ENCODE measurements around the gene SOX10.

Gene SOX10

GRCh38 chr22:38012604-38013072, 28.3 kb upstream of the SOX10 start:
- Histone ChIP-seq H3K4me2 (ENCODE audit: insufficient read depth, low read length) (no peak overlapping the region), H3K4me1 (ENCODE audit: insufficient read depth, low read length) (no peaks in the 10 kb centered on the region), H3K9me3 (ENCODE audit: insufficient read depth, low read length, severe bottlenecking) (no peaks in the 10 kb centered on the region), H3K4me3 (ENCODE audit: low read depth in 1 of 2, low read length in 2 of 2) (no peak overlapping the region), H2AFZ (ENCODE audit: low read depth, low read length) (no peak overlapping the region), H3K27me3 (ENCODE audit: insufficient read depth, low read length, poor library complexity) (no peaks in the 10 kb centered on the region), H3K27ac (ENCODE audit: low read length) (no peak overlapping the region), H4K20me1 (ENCODE audit: insufficient read depth, low read length) (no peaks in the 10 kb centered on the region), H3K9ac (ENCODE audit: low read depth, low read length) (no peak overlapping the region), H3K79me2 (ENCODE audit: insufficient read depth, low read length) (no peaks in the 10 kb centered on the region), H3K36me3 (ENCODE audit: insufficient read depth, low read length) (no peaks in the 10 kb centered on the region)
- ATAC-seq (ENCODE audit: insufficient read depth, low read depth) (no peak), DNase-seq (no peak)
- TF ChIP-seq, protein P1, sequence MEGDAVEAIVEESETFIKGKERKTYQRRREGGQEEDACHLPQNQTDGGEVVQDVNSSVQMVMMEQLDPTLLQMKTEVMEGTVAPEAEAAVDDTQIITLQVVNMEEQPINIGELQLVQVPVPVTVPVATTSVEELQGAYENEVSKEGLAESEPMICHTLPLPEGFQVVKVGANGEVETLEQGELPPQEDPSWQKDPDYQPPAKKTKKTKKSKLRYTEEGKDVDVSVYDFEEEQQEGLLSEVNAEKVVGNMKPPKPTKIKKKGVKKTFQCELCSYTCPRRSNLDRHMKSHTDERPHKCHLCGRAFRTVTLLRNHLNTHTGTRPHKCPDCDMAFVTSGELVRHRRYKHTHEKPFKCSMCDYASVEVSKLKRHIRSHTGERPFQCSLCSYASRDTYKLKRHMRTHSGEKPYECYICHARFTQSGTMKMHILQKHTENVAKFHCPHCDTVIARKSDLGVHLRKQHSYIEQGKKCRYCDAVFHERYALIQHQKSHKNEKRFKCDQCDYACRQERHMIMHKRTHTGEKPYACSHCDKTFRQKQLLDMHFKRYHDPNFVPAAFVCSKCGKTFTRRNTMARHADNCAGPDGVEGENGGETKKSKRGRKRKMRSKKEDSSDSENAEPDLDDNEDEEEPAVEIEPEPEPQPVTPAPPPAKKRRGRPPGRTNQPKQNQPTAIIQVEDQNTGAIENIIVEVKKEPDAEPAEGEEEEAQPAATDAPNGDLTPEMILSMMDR (IDR thresholded peaks at IDR 0.05; ENCODE audit: borderline replicate concordance, extremely low read depth, low read length, poor library complexity, severe bottlenecking), result no peak
- no peak for TF ChIP-seq EZH2 (IDR thresholded peaks at IDR 0.05; ENCODE audit: borderline replicate concordance, low read depth, low read length, severe bottlenecking)

DNA sequence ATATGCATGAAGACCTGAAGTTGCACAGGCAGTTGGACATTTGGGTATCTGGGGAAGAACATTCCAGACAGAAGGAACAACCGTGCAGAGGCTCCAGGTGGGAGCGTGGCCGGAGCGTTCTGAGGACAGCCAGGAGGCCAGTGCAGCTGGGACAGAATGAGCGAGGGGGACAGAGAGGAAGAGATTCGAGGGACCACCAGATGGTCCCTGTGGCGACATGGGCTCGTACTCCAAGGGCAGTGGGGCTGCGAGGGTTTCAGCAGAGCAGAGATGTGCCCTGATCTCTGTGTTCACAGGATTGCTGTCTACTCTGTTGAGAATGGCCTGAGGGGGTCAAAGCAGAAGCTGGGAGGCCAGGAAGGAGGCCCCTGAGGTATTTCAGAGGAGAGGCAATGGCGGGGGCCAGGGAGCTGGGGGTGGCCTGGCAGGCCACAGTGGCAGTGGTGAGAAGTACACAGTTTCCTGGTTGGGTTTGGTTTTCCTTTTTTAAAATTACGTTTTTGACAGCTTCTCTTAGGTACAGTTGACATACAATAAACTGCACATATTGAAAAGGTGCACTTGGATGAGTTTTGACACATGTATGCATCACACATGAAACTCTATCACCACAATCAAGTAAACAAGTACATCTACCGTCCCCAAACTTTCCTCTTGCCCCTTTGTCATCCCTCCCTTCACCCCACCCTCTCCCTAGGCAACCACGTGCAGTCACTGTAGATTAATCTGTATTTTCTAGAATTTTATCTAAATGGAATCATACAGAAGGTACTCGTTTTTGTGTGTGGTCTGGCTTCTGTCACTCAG, 24.8 kb upstream of the SOX10 start:
- H3K4me1 ChIP-seq (ENCODE audit: insufficient read depth, low read length), result no peaks in the 10 kb centered on the region
- no peaks in the 10 kb centered on the region for H3K9me3 ChIP-seq (ENCODE audit: insufficient read depth, low read length, severe bottlenecking)
- H3K9ac ChIP-seq (ENCODE audit: low read depth, low read length), result no peak overlapping the region
- no peak overlapping the region for H2AFZ ChIP-seq (ENCODE audit: low read depth, low read length)
- H3K4me2 ChIP-seq (ENCODE audit: insufficient read depth, low read length), result no peak overlapping the region
- TF ChIP-seq, protein P1 (IDR thresholded peaks at IDR 0.05; ENCODE audit: borderline replicate concordance, extremely low read depth, low read length, poor library complexity, severe bottlenecking), result no peak
- no peak for TF ChIP-seq EZH2 (IDR thresholded peaks at IDR 0.05; ENCODE audit: borderline replicate concordance, low read depth, low read length, severe bottlenecking)
- no peaks in the 10 kb centered on the region for H3K79me2 ChIP-seq (ENCODE audit: insufficient read depth, low read length)
- no peaks in the 10 kb centered on the region; the same call in 1 of the 2 replicates for H4K20me1 ChIP-seq (ENCODE audit: insufficient read depth, low read length)
- no peaks in the 10 kb centered on the region for H3K36me3 ChIP-seq (ENCODE audit: insufficient read depth, low read length)
- H3K27ac ChIP-seq (ENCODE audit: low read length), result no peak overlapping the region
- DNase-seq (no peak), ATAC-seq (ENCODE audit: insufficient read depth, low read depth) (no peak)
- H3K4me3 ChIP-seq (ENCODE audit: low read depth in 1 of 2, low read length in 2 of 2), result no peak overlapping the region
- H3K27me3 ChIP-seq (ENCODE audit: insufficient read depth, low read length, poor library complexity), result no peaks in the 10 kb centered on the region

GRCh38 chr22:38007330-38007902, 23.1 kb upstream of the SOX10 start:
- no peak overlapping the region for H3K9ac ChIP-seq (ENCODE audit: low read depth, low read length)
- no peak for TF ChIP-seq EZH2 (IDR thresholded peaks at IDR 0.05; ENCODE audit: borderline replicate concordance, low read depth, low read length, severe bottlenecking)
- TF ChIP-seq, protein P1 (IDR thresholded peaks at IDR 0.05; ENCODE audit: borderline replicate concordance, extremely low read depth, low read length, poor library complexity, severe bottlenecking), result no peak
- no peak for ATAC-seq (ENCODE audit: insufficient read depth, low read depth)
- no peak overlapping the region for H3K4me2 ChIP-seq (ENCODE audit: insufficient read depth, low read length)
- H3K9me3 ChIP-seq (ENCODE audit: insufficient read depth, low read length, severe bottlenecking), result no peaks in the 10 kb centered on the region
- H3K4me3 ChIP-seq (ENCODE audit: low read depth in 1 of 2, low read length in 2 of 2), result no peak overlapping the region
- H3K36me3 ChIP-seq (ENCODE audit: insufficient read depth, low read length), result no peaks in the 10 kb centered on the region
- no peaks in the 10 kb centered on the region for H3K79me2 ChIP-seq (ENCODE audit: insufficient read depth, low read length)
- no peak overlapping the region for H3K27ac ChIP-seq (ENCODE audit: low read length)
- no peaks in the 10 kb centered on the region; the same call in 1 of the 2 replicates for H4K20me1 ChIP-seq (ENCODE audit: insufficient read depth, low read length)
- H3K4me1 ChIP-seq (ENCODE audit: insufficient read depth, low read length), result no peaks in the 10 kb centered on the region
- no peaks in the 10 kb centered on the region for H3K27me3 ChIP-seq (ENCODE audit: insufficient read depth, low read length, poor library complexity)
- no peak for DNase-seq
- no peak overlapping the region for H2AFZ ChIP-seq (ENCODE audit: low read depth, low read length)
